GM23338 (cell line): ENCODE measurements around the gene TTC27. TPM values are rescaled to one million over a fixed set of nuclear protein-coding genes. Genes with fewer than 3 reads are reported as not detected.

ENCODE experiments used
- ATAC-seq: fragments of 200-7000 bp; cut with Tn5 transposase; 3 replicates; pipeline ENCODE4 v1.9.1; 2020
- DNase-seq: peaks from one replicate; pipeline ENCODE4 v3.0.0-alpha.2; 2015; ENCODE audit warnings: low spot score
- H2AFZ ChIP-seq: fragments of 200-600 bp; sonication (generic); 2 replicates; pipeline ENCODE4 v1.8.0; 2016; ENCODE audit warnings: antibody characterized with exemption, mild to moderate bottlenecking, moderate library complexity
- H3F3A ChIP-seq: fragments of 200-600 bp; sonication (generic); replicated peaks from 2 replicates; pipeline ENCODE4 v1.8.0; 2017; ENCODE audit warnings: antibody characterized with exemption, mixed run types, low read depth
- H3K27ac ChIP-seq: fragments of 200-600 bp; sonication (generic); 2 replicates; pipeline ENCODE4 v1.6.1; 2016; ENCODE audit warnings: low read depth
- H3K27me3 ChIP-seq: fragments of 200-600 bp; sonication (generic); 2 replicates; pipeline ENCODE4 v1.8.0; 2016; ENCODE audit warnings: mild to moderate bottlenecking, mixed run types, moderate library complexity; ENCODE audit not compliant: insufficient read depth
- H3K36me3 ChIP-seq: fragments of 200-600 bp; sonication (generic); 2 replicates; pipeline ENCODE4 v1.8.0; 2016; ENCODE audit warnings: mild to moderate bottlenecking; ENCODE audit not compliant: insufficient read depth
- H3K4me1 ChIP-seq: fragments of 200-600 bp; sonication (generic); 2 replicates; pipeline ENCODE4 v1.8.0; 2016; ENCODE audit warnings: mild to moderate bottlenecking, moderate library complexity; ENCODE audit not compliant: insufficient read depth
- H3K4me2 ChIP-seq: fragments of 200-600 bp; sonication (generic); 2 replicates; pipeline ENCODE4 v1.7.1; 2017; ENCODE audit warnings: mixed run types
- H3K4me3 ChIP-seq: fragments of 200-600 bp; sonication (generic); 2 replicates; pipeline ENCODE4 v1.6.1; 2016; ENCODE audit warnings: mixed run types
- H3K79me2 ChIP-seq: fragments of 200-600 bp; sonication (generic); replicated peaks from 2 replicates; pipeline ENCODE4 v1.8.0; 2017; ENCODE audit warnings: mild to moderate bottlenecking; ENCODE audit not compliant: insufficient read depth
- H3K9me2 ChIP-seq: fragments of 200-600 bp; sonication (generic); 2 replicates; pipeline ENCODE4 v1.8.0; 2017; ENCODE audit not compliant: insufficient read depth
- H4K20me1 ChIP-seq: fragments of 200-600 bp; sonication (generic); replicated peaks from 2 replicates; pipeline ENCODE4 v1.8.0; 2017; ENCODE audit warnings: mild to moderate bottlenecking; ENCODE audit not compliant: insufficient read depth
- H3K27ac Mint-ChIP-seq: 2 replicates; pipeline ENCODE4 v1.8.0; 2020; ENCODE audit warnings: inconsistent platforms, mild to moderate bottlenecking, moderate library complexity, mixed read lengths
- H3K27me3 Mint-ChIP-seq: 3 replicates; pipeline ENCODE4 v1.8.0; 2022; ENCODE audit warnings: low read depth, mild to moderate bottlenecking, moderate library complexity, mixed read lengths, inconsistent platforms; ENCODE audit not compliant: insufficient read depth, poor library complexity
- H3K36me3 Mint-ChIP-seq: 3 replicates; pipeline ENCODE4 v1.8.0; 2021; ENCODE audit warnings: low read depth, mild to moderate bottlenecking, inconsistent platforms, moderate library complexity, mixed read lengths
- H3K4me1 Mint-ChIP-seq: 3 replicates; pipeline ENCODE4 v1.8.0; 2020; ENCODE audit warnings: mild to moderate bottlenecking, inconsistent platforms, mixed read lengths
- H3K4me3 Mint-ChIP-seq: 3 replicates; pipeline ENCODE4 v1.8.0; 2021; ENCODE audit warnings: moderate library complexity, mild to moderate bottlenecking, inconsistent platforms, mixed read lengths
- H3K9me3 Mint-ChIP-seq: 3 replicates; pipeline ENCODE4 v1.8.0; 2020; ENCODE audit warnings: moderate library complexity, mild to moderate bottlenecking, inconsistent platforms, mixed read lengths
- CTCF ChIP-seq, 2 experiments: fragments of 200-600 bp in 1 of 2; sonication (generic) in 1 of 2; conservative IDR thresholded peaks; 2 replicates each; pipeline versions ENCODE4 v1.5.1 to v1.6.1; 2016 to 2017; ENCODE audit warnings: antibody characterized with exemption in 2 of 2, low read depth in 2 of 2, mild to moderate bottlenecking in 2 of 2, moderate library complexity in 1 of 2
- ETS1 ChIP-seq: IDR thresholded peaks from 2 replicates; pipeline ENCODE4 v1.6.1; 2016; ENCODE audit warnings: antibody characterized with exemption
- JUNB ChIP-seq: IDR thresholded peaks from one replicate; pipeline ENCODE4 v1.6.1; 2016; ENCODE audit warnings: antibody characterized with exemption; ENCODE audit not compliant: unreplicated experiment
- NANOG ChIP-seq: IDR thresholded peaks from 2 replicates; pipeline ENCODE4 v1.6.1; 2016; ENCODE audit warnings: antibody characterized with exemption, borderline replicate concordance
- POLR2AphosphoS5 ChIP-seq: IDR thresholded peaks from 2 replicates; pipeline ENCODE4 v1.6.1; 2016; ENCODE audit warnings: antibody characterized with exemption, low read depth
- REST ChIP-seq: IDR thresholded peaks from one replicate; pipeline ENCODE4 v1.6.1; 2018; ENCODE audit warnings: antibody characterized with exemption; ENCODE audit not compliant: unreplicated experiment
- ZNF114 ChIP-seq: fragments of 250-450 bp; sonication (Bioruptor Pico); IDR thresholded peaks from 2 replicates; pipeline ENCODE4 v1.5.0; 2020; ENCODE audit warnings: mild to moderate bottlenecking, moderate library complexity
- ZNF462 ChIP-seq: fragments of 250-450 bp; sonication (Bioruptor Pico); IDR thresholded peaks from 2 replicates; pipeline ENCODE4 v1.5.0; 2020; ENCODE audit warnings: mild to moderate bottlenecking, moderate library complexity
- polyA plus RNA-seq: library from polyadenylated mRNA; unstranded; fragments of >200 nt; fragmentation: Nextera tagmentation; extraction: Ambion mirVana; gene quantifications from 2 replicates; pipeline ENCODE4 v1.2.1, GENCODE V29; 2016
- total RNA-seq: library from RNA; depleted of rRNA; stranded (reverse); fragments of >200 nt; shearing (Covaris generic); gene quantifications from 2 replicates; pipeline ENCODE4 v1.2.3, GENCODE V29; 2014

The TTC27 gene
- total and polyA plus RNA-seq, 2 experiments from 2014 or later: 11.8 to 41.3 TPM

GRCh38 chr2:32801741-32802140 is 173.9 kb downstream of the TTC27 start:
- H3K4me3 Mint-ChIP-seq: no peak overlapping the region
- no peaks in the 10 kb centered on the region for H3K9me3 Mint-ChIP-seq

More at GRCh38 chr2:32801741-32802140, 173.9 kb downstream of the TTC27 start:
- ATAC-seq (no peak), DNase-seq (no peak)
- no peaks in the 10 kb centered on the region for H3K79me2 ChIP-seq
- no peak overlapping the region for H3K27ac ChIP-seq
- H3F3A ChIP-seq: no peaks in the 10 kb centered on the region
- Mint-ChIP-seq H3K4me1 (no peaks in the 10 kb centered on the region), H3K36me3 (no peaks in the 10 kb centered on the region), H3K27ac (no peak overlapping the region; the same call in 1 of the 2 replicates), H3K27me3 (no peaks in the 10 kb centered on the region)
- no peaks in the 10 kb centered on the region for H3K9me2 ChIP-seq
- H3K4me1 ChIP-seq: no peaks in the 10 kb centered on the region
- H3K27me3 ChIP-seq: no peaks in the 10 kb centered on the region
- H3K4me3 ChIP-seq: no peak overlapping the region
- H3K36me3 ChIP-seq: no peaks in the 10 kb centered on the region
- TF ChIP-seq REST (no peak), POLR2AphosphoS5 (no peak), ZNF114 (no peak), JUNB (no peak), ETS1 (no peak), ZNF462 (no peak), NANOG (no peak), CTCF (conservative IDR thresholded peaks at IDR 0.05; ENCODE audit: low read depth in 2 of 2) (no peak)
- H3K4me2 ChIP-seq: no peak overlapping the region
- H4K20me1 ChIP-seq: no peaks in the 10 kb centered on the region
- no peak overlapping the region for H2AFZ ChIP-seq
